ENCODE measurements around the gene STC2.

STC2 gene

GRCh38 chr5:173311818-173312585 is 16.2 kb downstream of the STC2 start:
- DNase-seq, result no peak

GRCh38 chr5:173310861-173311785 is 17.1 kb downstream of the STC2 start:
- no peak for DNase-seq

GRCh38 chr5:173310218-173310769 is 17.9 kb downstream of the STC2 start:
- DNase-seq, result no peak

GRCh38 chr5:173309731-173310130 is 18.5 kb downstream of the STC2 start:
- no peak for DNase-seq

GRCh38 chr5:173308226-173308625 is 20.0 kb downstream of the STC2 start:
- DNase-seq, result no peak

- DNase-seq, result no peak
These were observed 20.5 kb downstream of the STC2 start for GRCh38 chr5:173307695-173308094.

GRCh38 chr5:173306695-173307094 is 21.5 kb downstream of the STC2 start:
- DNase-seq, result no peak

- DNase-seq, result no peak
These were observed 23.6 kb downstream of the STC2 start for GRCh38 chr5:173304591-173304988.

GRCh38 chr5:173303878-173304590 is 24.2 kb downstream of the STC2 start:
- DNase-seq, result no peak

GRCh38 chr5:173302546-173303155 is 25.6 kb downstream of the STC2 start:
- DNase-seq, result peak; percentile 34

- DNase-seq, result no peak
These were observed 26.3 kb downstream of the STC2 start for GRCh38 chr5:173301695-173302545.

GRCh38 chr5:173300389-173301047 is 27.7 kb downstream of the STC2 start:
- DNase-seq, result no peak

- no peak for DNase-seq
These were observed 28.4 kb downstream of the STC2 start for GRCh38 chr5:173299820-173300219.

- DNase-seq, result no peak
These were observed 29.8 kb downstream of the STC2 start for GRCh38 chr5:173298213-173298926.

GRCh38 chr5:173297813-173298212 is 30.4 kb downstream of the STC2 start:
- DNase-seq, result no peak

GRCh38 chr5:173296737-173297676 is 31.2 kb downstream of the STC2 start:
- DNase-seq, result no peak

- DNase-seq, result no peak
These were observed 32.4 kb downstream of the STC2 start for GRCh38 chr5:173295796-173296195.

GRCh38 chr5:173294673-173295320 is 33.4 kb downstream of the STC2 start:
- no peak for DNase-seq

Measured in amniotic stem cell (primary cell).